ENCODE measurements around the gene SLC13A1.

SLC13A1 gene

DNA sequence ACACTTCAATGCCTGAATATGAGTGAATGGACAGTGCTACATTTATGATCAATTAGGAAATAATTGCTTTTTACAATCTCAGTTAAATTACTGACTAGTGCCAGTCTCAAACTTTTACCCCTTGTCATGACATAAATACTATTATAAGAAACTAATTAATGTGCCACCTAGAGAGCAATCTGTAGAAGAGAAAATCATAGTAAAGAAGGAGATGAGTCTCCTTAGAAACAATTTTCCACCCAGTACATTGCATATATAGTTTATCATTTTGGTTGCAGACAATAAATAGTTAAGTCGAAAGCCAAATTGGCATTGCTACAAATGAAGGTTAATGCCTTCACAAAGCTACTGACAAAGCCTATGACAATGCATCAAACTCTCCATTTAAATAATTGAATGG, 68.6 kb downstream of the SLC13A1 start:
- H3K4me2 ChIP-seq, result no peak overlapping the region
- H3K4me3 ChIP-seq (IDR thresholded peaks at IDR 0.05; ENCODE audit: insufficient read depth, low read depth, low read length), result no peak overlapping the region
- TF ChIP-seq, protein P1, sequence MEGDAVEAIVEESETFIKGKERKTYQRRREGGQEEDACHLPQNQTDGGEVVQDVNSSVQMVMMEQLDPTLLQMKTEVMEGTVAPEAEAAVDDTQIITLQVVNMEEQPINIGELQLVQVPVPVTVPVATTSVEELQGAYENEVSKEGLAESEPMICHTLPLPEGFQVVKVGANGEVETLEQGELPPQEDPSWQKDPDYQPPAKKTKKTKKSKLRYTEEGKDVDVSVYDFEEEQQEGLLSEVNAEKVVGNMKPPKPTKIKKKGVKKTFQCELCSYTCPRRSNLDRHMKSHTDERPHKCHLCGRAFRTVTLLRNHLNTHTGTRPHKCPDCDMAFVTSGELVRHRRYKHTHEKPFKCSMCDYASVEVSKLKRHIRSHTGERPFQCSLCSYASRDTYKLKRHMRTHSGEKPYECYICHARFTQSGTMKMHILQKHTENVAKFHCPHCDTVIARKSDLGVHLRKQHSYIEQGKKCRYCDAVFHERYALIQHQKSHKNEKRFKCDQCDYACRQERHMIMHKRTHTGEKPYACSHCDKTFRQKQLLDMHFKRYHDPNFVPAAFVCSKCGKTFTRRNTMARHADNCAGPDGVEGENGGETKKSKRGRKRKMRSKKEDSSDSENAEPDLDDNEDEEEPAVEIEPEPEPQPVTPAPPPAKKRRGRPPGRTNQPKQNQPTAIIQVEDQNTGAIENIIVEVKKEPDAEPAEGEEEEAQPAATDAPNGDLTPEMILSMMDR (conservative IDR thresholded peaks at IDR 0.05; ENCODE audit: low read depth, low read length), result no peak

DNA sequence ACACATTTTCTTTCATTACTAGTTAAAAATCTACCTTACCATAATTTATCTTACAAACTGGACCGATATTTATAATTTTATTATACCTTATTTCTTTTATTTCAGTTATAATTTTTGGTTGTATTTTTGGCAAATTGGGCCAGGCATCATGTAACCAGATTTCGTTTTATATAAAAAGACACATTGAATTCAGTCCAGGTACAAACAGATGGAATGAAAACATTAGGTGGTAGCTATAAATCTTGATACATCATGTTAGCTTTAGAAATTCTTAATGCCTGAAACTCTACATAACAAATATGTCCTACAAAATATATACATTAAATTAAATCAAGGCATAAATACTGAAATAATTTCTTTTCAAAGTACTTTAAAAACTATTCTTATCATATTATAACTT, 73.1 kb downstream of the SLC13A1 start:
- Histone ChIP-seq H3K4me2 (no peak overlapping the region), H3K27ac (no peak overlapping the region), H3K27me3 (ENCODE audit: insufficient read depth, low read depth) (no peaks in the 10 kb centered on the region), H3K9ac (no peak overlapping the region), H3K36me3 (ENCODE audit: insufficient read depth) (no peaks in the 10 kb centered on the region), H3K79me2 (ENCODE audit: insufficient read depth, low read depth) (no peaks in the 10 kb centered on the region), H2AFZ (ENCODE audit: low read depth) (no peak overlapping the region), H4K20me1 (ENCODE audit: insufficient read depth) (no peaks in the 10 kb centered on the region), H3K4me3 (IDR thresholded peaks at IDR 0.05; ENCODE audit: insufficient read depth, low read depth, low read length) (no peak overlapping the region), H3K4me1 (ENCODE audit: low read depth, poor library complexity, severe bottlenecking) (no peaks in the 10 kb centered on the region)
- TF ChIP-seq, protein P1 (conservative IDR thresholded peaks at IDR 0.05; ENCODE audit: low read depth, low read length), result no peak

More for the DNA sequence above, 68.6 kb downstream of the SLC13A1 start:
- no peaks in the 10 kb centered on the region for H3K79me2 ChIP-seq (ENCODE audit: insufficient read depth, low read depth)
- H3K27ac ChIP-seq, result no peak overlapping the region
- H3K27me3 ChIP-seq (ENCODE audit: insufficient read depth, low read depth), result no peaks in the 10 kb centered on the region
- H2AFZ ChIP-seq (ENCODE audit: low read depth), result no peak overlapping the region
- no peaks in the 10 kb centered on the region for H4K20me1 ChIP-seq (ENCODE audit: insufficient read depth)
- no peaks in the 10 kb centered on the region for H3K36me3 ChIP-seq (ENCODE audit: insufficient read depth)
- no peaks in the 10 kb centered on the region for H3K4me1 ChIP-seq (ENCODE audit: low read depth, poor library complexity, severe bottlenecking)
- no peak overlapping the region for H3K9ac ChIP-seq

DNA sequence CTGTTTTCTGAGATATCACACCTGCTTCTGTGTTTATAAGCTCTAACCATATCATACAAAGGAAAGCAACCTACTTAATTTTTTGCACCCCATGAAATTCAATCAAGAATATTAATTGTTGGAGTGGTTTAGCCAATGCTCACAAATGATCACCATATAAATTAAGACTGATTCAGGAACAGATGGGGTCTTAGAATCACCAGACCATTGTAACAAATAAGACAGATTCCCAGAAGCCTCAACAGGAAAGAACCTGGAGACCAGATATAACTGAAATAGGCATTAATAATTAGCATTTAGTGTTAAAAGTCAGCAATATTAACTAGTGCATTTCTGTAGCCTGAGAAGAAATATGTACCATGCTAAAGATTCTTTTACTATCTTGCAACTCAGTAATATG, 73.6 kb downstream of the SLC13A1 start:
- H3K27me3 ChIP-seq (ENCODE audit: insufficient read depth, low read depth), result no peaks in the 10 kb centered on the region
- TF ChIP-seq, protein P1 (conservative IDR thresholded peaks at IDR 0.05; ENCODE audit: low read depth, low read length), result no peak
- no peak overlapping the region for H3K4me2 ChIP-seq
- H3K9ac ChIP-seq, result no peak overlapping the region
- H4K20me1 ChIP-seq (ENCODE audit: insufficient read depth), result no peaks in the 10 kb centered on the region
- H3K79me2 ChIP-seq (ENCODE audit: insufficient read depth, low read depth), result no peaks in the 10 kb centered on the region
- no peaks in the 10 kb centered on the region for H3K36me3 ChIP-seq (ENCODE audit: insufficient read depth)
- no peak overlapping the region for H2AFZ ChIP-seq (ENCODE audit: low read depth)
- no peaks in the 10 kb centered on the region for H3K4me1 ChIP-seq (ENCODE audit: low read depth, poor library complexity, severe bottlenecking)
- H3K27ac ChIP-seq, result no peak overlapping the region
- no peak overlapping the region for H3K4me3 ChIP-seq (IDR thresholded peaks at IDR 0.05; ENCODE audit: insufficient read depth, low read depth, low read length)

DNA sequence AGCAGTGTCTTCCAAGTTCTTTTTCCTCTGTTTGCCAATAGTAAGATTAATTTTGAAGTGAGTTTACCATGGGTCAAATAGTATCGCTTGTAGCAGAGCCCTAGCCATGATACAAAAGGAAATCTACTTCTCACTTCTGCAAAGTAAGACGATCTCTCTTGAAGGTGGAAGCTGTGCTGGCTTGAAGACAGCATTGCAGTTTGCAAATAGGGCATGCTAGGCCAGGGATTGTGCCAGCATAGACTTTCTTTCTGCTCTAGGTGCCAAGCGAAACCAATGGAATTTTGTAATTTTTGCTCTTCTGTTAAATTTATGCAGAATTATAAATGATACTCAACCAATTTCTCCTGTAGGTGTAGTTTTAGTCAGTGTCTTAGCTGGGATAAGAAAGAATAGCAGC, 74.5 kb downstream of the SLC13A1 start:
- Histone ChIP-seq H4K20me1 (ENCODE audit: insufficient read depth) (no peaks in the 10 kb centered on the region), H3K79me2 (ENCODE audit: insufficient read depth, low read depth) (no peaks in the 10 kb centered on the region), H3K9ac (no peak overlapping the region), H3K36me3 (ENCODE audit: insufficient read depth) (no peaks in the 10 kb centered on the region), H3K4me1 (ENCODE audit: low read depth, poor library complexity, severe bottlenecking) (no peaks in the 10 kb centered on the region), H2AFZ (ENCODE audit: low read depth) (no peak overlapping the region), H3K4me2 (no peak overlapping the region), H3K27ac (no peak overlapping the region), H3K4me3 (IDR thresholded peaks at IDR 0.05; ENCODE audit: insufficient read depth, low read depth, low read length) (no peak overlapping the region), H3K27me3 (ENCODE audit: insufficient read depth, low read depth) (no peaks in the 10 kb centered on the region)
- TF ChIP-seq, protein P1 (conservative IDR thresholded peaks at IDR 0.05; ENCODE audit: low read depth, low read length), result no peak
